ELF-1 (cell line): Measurements from ENCODE around the gene OAS2.

Source experiments
- DNase-seq: peaks from one replicate; pipeline ENCODE4 v3.0.0-alpha.2; 2016; ENCODE audit warnings: low read depth, low spot score

OAS2 gene

DNA sequence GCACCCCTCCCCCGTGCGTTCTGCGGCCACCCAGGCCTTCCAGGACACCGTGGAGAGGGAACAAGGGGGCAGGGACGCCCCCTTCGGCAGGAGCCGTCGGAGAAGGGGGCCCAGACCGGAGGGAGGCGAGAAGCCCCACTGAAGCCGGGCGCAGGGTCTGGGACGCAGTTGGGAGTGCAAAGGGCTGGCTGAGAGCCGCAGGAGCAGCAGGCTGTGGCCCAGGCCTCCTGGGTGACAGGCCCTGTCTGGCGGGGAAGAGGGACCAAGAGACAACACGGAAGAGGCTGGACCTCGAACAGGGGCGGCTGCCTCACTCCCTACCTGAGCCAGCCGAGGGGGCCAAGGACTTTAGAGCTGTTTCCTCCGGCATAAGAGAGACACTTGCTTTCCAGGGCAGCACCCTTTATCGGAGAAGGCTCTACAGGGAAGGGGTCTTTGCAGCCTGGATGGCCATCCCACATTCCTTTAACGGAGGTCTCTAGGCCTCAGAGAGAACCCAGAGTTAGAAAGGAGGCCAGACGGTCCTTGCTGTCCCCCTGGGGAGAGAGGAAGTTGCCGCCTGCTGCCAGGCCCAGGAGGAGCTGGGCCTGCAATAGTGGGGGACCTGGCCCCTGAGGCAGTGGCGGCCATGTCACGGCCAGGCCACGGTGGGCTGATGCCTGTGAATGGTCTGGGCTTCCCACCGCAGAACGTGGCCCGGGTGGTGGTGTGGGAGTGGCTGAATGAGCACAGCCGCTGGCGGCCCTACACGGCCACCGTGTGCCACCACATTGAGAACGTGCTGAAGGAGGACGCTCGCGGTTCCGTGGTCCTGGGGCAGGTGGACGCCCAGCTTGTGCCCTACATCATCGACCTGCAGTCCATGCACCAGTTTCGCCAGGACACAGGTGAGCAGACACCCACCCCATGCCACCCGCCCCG, 79.5 kb downstream of the OAS2 start:
- no peak for DNase-seq

DNA sequence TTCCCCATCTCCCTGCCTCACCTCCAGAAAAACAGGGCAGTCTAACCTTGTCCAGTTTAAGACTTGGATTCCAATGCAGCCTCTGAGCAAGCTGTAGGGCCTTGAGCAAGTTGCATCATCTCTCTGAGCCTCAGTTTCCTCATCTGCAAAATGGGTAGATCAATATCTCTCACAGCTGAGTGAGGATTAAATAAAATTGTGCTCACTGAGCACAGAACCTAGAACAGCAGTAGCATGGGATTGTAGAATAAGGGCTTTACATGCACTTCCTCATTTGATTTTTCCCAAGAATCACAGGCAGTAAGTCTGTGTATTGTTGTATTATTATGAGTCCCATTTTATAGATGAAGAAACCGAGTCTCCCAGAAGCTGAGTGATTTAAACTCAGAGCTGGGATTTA, 80.2 kb downstream of the OAS2 start:
- no peak for DNase-seq

DNA sequence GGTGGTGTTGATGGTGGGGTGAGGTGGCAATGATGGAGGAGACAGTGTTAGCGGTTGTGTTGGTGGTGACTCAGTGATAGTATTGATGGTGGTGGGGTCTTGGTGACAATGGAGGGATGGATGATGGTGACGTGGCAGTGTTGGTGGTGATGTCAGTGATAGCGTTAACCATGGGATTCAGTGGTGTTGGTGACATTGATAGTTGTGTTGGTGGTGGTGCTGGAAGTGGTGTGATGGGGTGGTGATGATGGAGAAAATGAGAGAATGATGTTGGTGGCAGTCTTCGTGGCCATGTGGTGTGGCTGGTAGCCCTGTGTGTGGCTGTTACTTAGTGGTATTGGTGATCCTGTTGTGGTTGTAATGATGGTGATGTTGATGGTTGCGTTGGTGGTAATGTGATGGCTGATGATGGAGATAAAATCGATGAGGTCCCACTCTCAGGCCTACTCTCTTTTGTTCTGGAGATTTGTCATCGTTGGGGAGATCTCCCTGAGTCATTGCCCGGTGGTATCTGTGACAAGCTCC, 80.8 kb downstream of the OAS2 start:
- DNase-seq, result no peak

- no peak for DNase-seq
Observed at GRCh38 chr12:113060336-113060960, 82.1 kb downstream of the OAS2 start.

- no peak for DNase-seq
Observed at GRCh38 chr12:113061061-113061694, 82.9 kb downstream of the OAS2 start.
